NCI-H1048 (cell line): Measurements from ENCODE around the gene POU2F2.

Source experiments
- DNase-seq: peaks from one replicate; lab custom pipeline; 2025; lab: John Stamatoyannopoulos, UW

The POU2F2 gene

GRCh38 chr19:42079886-42080763, 52.1 kb downstream of the POU2F2 start:
- no peak for DNase-seq

- no peak for DNase-seq
Observed at GRCh38 chr19:42079276-42079669, 53.0 kb downstream of the POU2F2 start.

GRCh38 chr19:42078538-42079275, 53.5 kb downstream of the POU2F2 start:
- DNase-seq = no peak

GRCh38 chr19:42078058-42078457, 54.2 kb downstream of the POU2F2 start:
- DNase-seq = no peak

- no peak for DNase-seq
Observed at GRCh38 chr19:42076380-42076944, 55.8 kb downstream of the POU2F2 start.

- peak; percentile 98 for DNase-seq
Observed at GRCh38 chr19:42075616-42076379, 56.4 kb downstream of the POU2F2 start, which contains the start of gene ZNF574. Gene ZNF574, plus strand, starts transcription at chr19:42076166. Its CDS starts 2,441 bp downstream, at chr19:42078607.

GRCh38 chr19:42075364-42075615, 57.0 kb downstream of the POU2F2 start:
- no peak for DNase-seq

GRCh38 chr19:42074513-42075363, 57.5 kb downstream of the POU2F2 start:
- DNase-seq = no peak

- DNase-seq = no peak
Observed at GRCh38 chr19:42071247-42071646, 61.0 kb downstream of the POU2F2 start.

GRCh38 chr19:42069619-42070351, 62.5 kb downstream of the POU2F2 start, which contains the start of gene GRIK5:
Gene GRIK5, minus strand, starts transcription at chr19:42070206. Its CDS starts 4,436 bp downstream, at chr19:42065770.
- no peak for DNase-seq

- DNase-seq = no peak
Observed at GRCh38 chr19:42068756-42069571, 63.3 kb downstream of the POU2F2 start.

GRCh38 chr19:42068361-42068755, 63.9 kb downstream of the POU2F2 start:
- no peak for DNase-seq

- DNase-seq = no peak
Observed at GRCh38 chr19:42067315-42067888, 64.8 kb downstream of the POU2F2 start.

- DNase-seq = peak; percentile 37
Observed at GRCh38 chr19:42066075-42066754, 66.0 kb downstream of the POU2F2 start.

- DNase-seq = no peak
Observed at GRCh38 chr19:42065511-42065910, 66.7 kb downstream of the POU2F2 start.

- no peak for DNase-seq
Observed at GRCh38 chr19:42065051-42065450, 67.2 kb downstream of the POU2F2 start.

- DNase-seq = no peak
Observed at GRCh38 chr19:42064432-42064831, 67.8 kb downstream of the POU2F2 start.

- DNase-seq = no peak
Observed at GRCh38 chr19:42062381-42062780, 69.9 kb downstream of the POU2F2 start.

- DNase-seq = no peak
Observed at GRCh38 chr19:42060117-42060516, 72.1 kb downstream of the POU2F2 start.
